ENCODE measurements around the gene ODF2. TPM values are rescaled to one million over a fixed set of nuclear protein-coding genes. Genes with fewer than 3 reads are reported as not detected.

Gene ODF2
- total and polyA plus RNA-seq, 2 experiments from 2014 or later, result 17.5 to 26.9 TPM

GRCh38 chr9:128498911-128499310 is 43.1 kb downstream of the ODF2 start:
- H3K27me3 Mint-ChIP-seq (ENCODE audit: insufficient read depth, low read depth, poor library complexity), result peaks cover 4% of the 10 kb centered on the region
- Histone ChIP-seq H3K4me2 (no peak overlapping the region), H3K4me3 (no peak overlapping the region), H2AFZ (no peak overlapping the region), H4K20me1 (replicated peaks; ENCODE audit: insufficient read depth) (no peaks in the 10 kb centered on the region; the same call in 1 of the 2 replicates), H3K36me3 (ENCODE audit: insufficient read depth) (0 out of 2 replicates have a peak, but pooled peaks cover 3% of the 10 kb centered on the region), H3F3A (replicated peaks; ENCODE audit: low read depth) (peaks cover 9% of the 10 kb centered on the region; the same call in 1 of the 2 replicates), H3K27me3 (ENCODE audit: insufficient read depth) (no peaks in the 10 kb centered on the region), H3K4me1 (ENCODE audit: insufficient read depth) (peaks cover 3% of the 10 kb centered on the region; the same call in 1 of the 2 replicates), H3K79me2 (replicated peaks; ENCODE audit: insufficient read depth) (no peaks in the 10 kb centered on the region), H3K9me2 (ENCODE audit: insufficient read depth) (no peaks in the 10 kb centered on the region), H3K27ac (ENCODE audit: low read depth) (no peak overlapping the region)
- TF ChIP-seq STAT1 (IDR thresholded peaks at IDR 0.05; ENCODE audit: unreplicated experiment) (no peak), ETS1 (IDR thresholded peaks at IDR 0.05) (no peak), EZH2phosphoT487 (IDR thresholded peaks at IDR 0.05; ENCODE audit: unreplicated experiment) (no peak), NANOG (IDR thresholded peaks at IDR 0.05; ENCODE audit: borderline replicate concordance) (no peak), REST (IDR thresholded peaks at IDR 0.05; ENCODE audit: unreplicated experiment) (no peak), EZH2 (IDR thresholded peaks at IDR 0.05; ENCODE audit: low read depth, unreplicated experiment) (no peak), ZNF114 (CRISPR knock-in tag; IDR thresholded peaks at IDR 0.05) (no peak), CTCF (conservative IDR thresholded peaks at IDR 0.05; ENCODE audit: low read depth in 2 of 2) (no peak), JUNB (IDR thresholded peaks at IDR 0.05; ENCODE audit: unreplicated experiment) (no peak), CREB1 (CRISPR knock-in tag; IDR thresholded peaks at IDR 0.05; ENCODE audit: low read depth) (no peak), POLR2AphosphoS5 (IDR thresholded peaks at IDR 0.05; ENCODE audit: low read depth) (no peak), ZNF462 (CRISPR knock-in tag; IDR thresholded peaks at IDR 0.05) (no peak), ZNF331 (CRISPR knock-in tag; IDR thresholded peaks at IDR 0.05; ENCODE audit: low read depth) (no peak)
- H3K4me3 Mint-ChIP-seq, result no peak overlapping the region
- H3K36me3 Mint-ChIP-seq (ENCODE audit: low read depth), result peaks cover 12% of the 10 kb centered on the region; the same call in 2 of the 3 replicates
- no peaks in the 10 kb centered on the region for H3K9me3 Mint-ChIP-seq
- no peak overlapping the region for H3K27ac Mint-ChIP-seq
- ATAC-seq (no peak), DNase-seq (ENCODE audit: low spot score) (no peak)
- H3K4me1 Mint-ChIP-seq, result no peaks in the 10 kb centered on the region; the same call in 2 of the 3 replicates

Data from GM23338 (cell line).